ENCODE data around the gene SPC25. TPM values are rescaled to one million over a fixed set of nuclear protein-coding genes. Genes with fewer than 3 reads are reported as not detected.

SPC25 gene
- total RNA-seq, 1 experiment from 2014 or later = 31.5 TPM

DNA sequence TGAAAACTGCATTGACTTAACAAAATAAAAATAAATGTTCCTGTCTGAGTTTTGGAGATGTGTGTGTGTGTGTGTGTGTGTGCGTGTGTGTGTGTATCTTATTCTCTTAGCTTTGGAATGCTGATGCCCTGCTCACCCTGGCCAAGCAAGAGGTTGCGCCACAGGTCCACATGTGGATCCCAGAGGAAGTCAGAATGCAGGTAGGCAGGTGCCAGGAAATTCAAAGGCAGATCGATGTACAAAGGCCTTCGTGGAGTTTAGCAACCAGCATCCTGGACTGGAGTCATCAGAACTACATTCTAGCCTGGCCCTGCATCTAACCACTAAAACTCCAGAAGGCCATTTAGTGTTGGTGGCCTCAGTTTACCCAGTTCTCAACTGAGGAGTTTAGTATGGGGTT, 23.3 kb upstream of the SPC25 start:
- H3K4me1 Mint-ChIP-seq = peaks cover 50 to 52% of the 10 kb centered on the region in 2 experiments
- H2BK15ac ChIP-seq (ENCODE audit: low read depth, low read length) = no peak overlapping the region
- H2AFZ ChIP-seq (ENCODE audit: low read length) = no peak overlapping the region
- H3K4me2 ChIP-seq (ENCODE audit: insufficient read depth, insufficient read length, low read length) = no peak overlapping the region
- H3K9ac ChIP-seq (ENCODE audit: extremely low read depth, insufficient read length, low read length) = no peak overlapping the region
- H3K27me3 ChIP-seq (ENCODE audit: insufficient read depth, low read length) = no peaks in the 10 kb centered on the region; the same call in 1 of the 2 replicates
- no peak overlapping the region for H2BK20ac ChIP-seq (ENCODE audit: low read depth, low read length, poor library complexity, severe bottlenecking)
- no peaks in the 10 kb centered on the region for H3K79me2 ChIP-seq (ENCODE audit: insufficient read depth, low read length)
- no peak overlapping the region for H4K5ac ChIP-seq (ENCODE audit: insufficient read length, low read depth, low read length)
- H3K9me3 ChIP-seq (ENCODE audit: control insufficient read depth, low read depth, low read length) = no peaks in the 10 kb centered on the region
- H2BK5ac ChIP-seq (ENCODE audit: insufficient read length, low read length) = no peak overlapping the region
- no peak overlapping the region for H4K91ac ChIP-seq (ENCODE audit: insufficient read length, low read depth, low read length)
- H2BK120ac ChIP-seq (ENCODE audit: low read depth, low read length, poor library complexity, severe bottlenecking) = no peak overlapping the region
- no peak for DNase-seq
- no peaks in the 10 kb centered on the region for H3K79me1 ChIP-seq (ENCODE audit: insufficient read depth, low read depth, low read length, poor library complexity, severe bottlenecking)
- no CpG with 5 or more reads among the region's 4 CpGs for WGBS (ENCODE audit: extremely low coverage, insufficient read length, low lambda C conversion rate)
- peaks cover 16% of the 10 kb centered on the region for H3K4me1 ChIP-seq (ENCODE audit: insufficient read depth, low read length)
- no peak overlapping the region for H3T11ph ChIP-seq (ENCODE audit: low read length)
- H3K27me3 Mint-ChIP-seq (ENCODE audit: low read depth) = no peaks in the 10 kb centered on the region; the same call in 1 of the 2 replicates
- TF ChIP-seq, protein P1, sequence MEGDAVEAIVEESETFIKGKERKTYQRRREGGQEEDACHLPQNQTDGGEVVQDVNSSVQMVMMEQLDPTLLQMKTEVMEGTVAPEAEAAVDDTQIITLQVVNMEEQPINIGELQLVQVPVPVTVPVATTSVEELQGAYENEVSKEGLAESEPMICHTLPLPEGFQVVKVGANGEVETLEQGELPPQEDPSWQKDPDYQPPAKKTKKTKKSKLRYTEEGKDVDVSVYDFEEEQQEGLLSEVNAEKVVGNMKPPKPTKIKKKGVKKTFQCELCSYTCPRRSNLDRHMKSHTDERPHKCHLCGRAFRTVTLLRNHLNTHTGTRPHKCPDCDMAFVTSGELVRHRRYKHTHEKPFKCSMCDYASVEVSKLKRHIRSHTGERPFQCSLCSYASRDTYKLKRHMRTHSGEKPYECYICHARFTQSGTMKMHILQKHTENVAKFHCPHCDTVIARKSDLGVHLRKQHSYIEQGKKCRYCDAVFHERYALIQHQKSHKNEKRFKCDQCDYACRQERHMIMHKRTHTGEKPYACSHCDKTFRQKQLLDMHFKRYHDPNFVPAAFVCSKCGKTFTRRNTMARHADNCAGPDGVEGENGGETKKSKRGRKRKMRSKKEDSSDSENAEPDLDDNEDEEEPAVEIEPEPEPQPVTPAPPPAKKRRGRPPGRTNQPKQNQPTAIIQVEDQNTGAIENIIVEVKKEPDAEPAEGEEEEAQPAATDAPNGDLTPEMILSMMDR (conservative IDR thresholded peaks at IDR 0.05) = no peak
- no peak overlapping the region for H3K27ac Mint-ChIP-seq
- no peak overlapping the region for H3K18ac ChIP-seq (ENCODE audit: insufficient read length, low read depth, low read length)
- H3K27ac ChIP-seq (ENCODE audit: insufficient read length, low read depth, low read length) = no peak overlapping the region
- peaks cover 7 to 9% of the 10 kb centered on the region in 2 experiments for H3K9me3 Mint-ChIP-seq
- no peak overlapping the region for H3K14ac ChIP-seq (ENCODE audit: insufficient read depth, low read length)
- no peak overlapping the region for H3K56ac ChIP-seq (ENCODE audit: insufficient read length, low read depth, low read length)
- no peak overlapping the region for H3K4ac ChIP-seq (ENCODE audit: low read depth, low read length)
- H2BK12ac ChIP-seq (ENCODE audit: insufficient read length, low read depth, low read length) = no peak overlapping the region
- no peak overlapping the region for H3K23ac ChIP-seq (ENCODE audit: insufficient read length, low read depth, low read length)
- no peak overlapping the region for H4K8ac ChIP-seq (replicated peaks; ENCODE audit: insufficient read length, low read depth, low read length)
- peaks cover 0 to 11% (median 5%) of the 10 kb centered on the region in 3 experiments; a peak in 4 of 7 replicates for H3K36me3 Mint-ChIP-seq (ENCODE audit: insufficient read depth in 1 of 3, low read depth in 3 of 3)
- no peak overlapping the region for H2AK5ac ChIP-seq (ENCODE audit: insufficient read length, low read length)
- H4K20me1 ChIP-seq (ENCODE audit: control insufficient read depth, insufficient read depth, insufficient read length) = no peaks in the 10 kb centered on the region
- no peaks in the 10 kb centered on the region for H3K23me2 ChIP-seq (ENCODE audit: insufficient read length, low read depth, low read length, poor library complexity, severe bottlenecking)
- peak overlapping the region in 1 of 2 experiments; percentile 45; a peak in 1 of 5 replicates for H3K4me3 Mint-ChIP-seq

Measured in H9 (cell line).